Islet of Langerhans (tissue), 1 donor: ENCODE data around the gene PSMB5.
"Not testable (repeated sequence)": the region's sequence is repeated elsewhere in the genome, so short reads cannot be mapped to it uniquely, and the experiment has no call there.

Experiments
- FAIRE-seq: peaks from one replicate; lab custom pipeline; 2011; peaks lifted over from hg19 to GRCh38; lab: Jason Lieb, UNC

Gene PSMB5

DNA sequence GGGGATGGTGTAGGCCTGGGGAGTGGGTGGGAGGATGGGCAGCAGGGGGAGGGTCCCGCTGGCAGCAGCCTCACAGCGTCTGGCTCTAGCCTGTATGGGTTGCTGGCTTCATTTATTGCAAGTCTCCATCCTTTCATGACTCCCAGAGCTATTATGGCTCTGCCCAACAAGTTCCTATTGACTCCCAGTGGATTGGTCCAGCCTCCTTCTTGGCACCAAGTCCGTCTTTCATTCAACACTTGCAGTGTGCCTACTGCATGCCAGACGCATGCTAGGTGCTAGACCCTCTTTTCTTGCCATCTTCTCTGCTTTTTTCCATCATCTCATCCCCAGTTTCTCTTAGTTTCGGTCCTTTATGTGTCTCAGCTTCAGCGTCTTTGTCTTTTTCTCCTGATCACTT, 8.4 kb upstream of the PSMB5 start:
- no peak for FAIRE-seq

DNA sequence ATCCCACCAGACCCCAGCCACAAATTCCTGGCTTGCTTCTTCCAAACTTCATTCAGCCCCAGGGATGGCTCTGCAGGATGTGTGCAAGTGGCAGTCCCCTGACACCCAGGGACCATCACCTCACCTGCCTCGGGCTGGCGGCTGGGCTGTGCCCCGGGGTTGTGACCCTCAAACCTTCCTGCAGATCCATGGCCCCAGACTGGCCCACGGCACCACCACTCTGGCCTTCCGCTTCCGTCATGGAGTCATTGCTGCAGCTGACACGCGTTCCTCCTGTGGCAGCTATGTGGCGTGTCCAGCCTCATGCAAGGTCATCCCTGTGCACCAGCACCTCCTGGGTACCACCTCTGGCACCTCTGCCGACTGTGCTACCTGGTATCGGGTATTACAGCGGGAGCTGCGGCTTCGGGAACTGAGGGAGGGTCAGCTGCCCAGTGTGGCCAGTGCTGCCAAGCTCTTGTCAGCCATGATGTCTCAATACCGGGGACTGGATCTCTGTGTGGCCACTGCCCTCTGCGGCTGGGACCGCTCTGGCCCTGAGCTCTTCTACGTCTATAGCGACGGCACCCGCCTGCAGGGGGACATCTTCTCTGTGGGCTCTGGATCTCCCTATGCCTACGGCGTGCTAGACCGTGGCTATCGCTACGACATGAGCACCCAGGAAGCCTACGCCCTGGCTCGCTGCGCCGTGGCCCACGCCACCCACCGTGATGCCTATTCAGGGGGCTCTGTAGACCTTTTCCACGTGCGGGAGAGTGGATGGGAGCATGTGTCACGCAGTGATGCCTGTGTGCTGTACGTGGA, 7.7 kb upstream of the PSMB5 start, which contains the start of gene PSMB11:
Gene PSMB11, plus strand, starts transcription at position 51 of the 804 bp plus-strand sequence. Its CDS starts 14 bp downstream, at position 65.
- FAIRE-seq, result no peak

DNA sequence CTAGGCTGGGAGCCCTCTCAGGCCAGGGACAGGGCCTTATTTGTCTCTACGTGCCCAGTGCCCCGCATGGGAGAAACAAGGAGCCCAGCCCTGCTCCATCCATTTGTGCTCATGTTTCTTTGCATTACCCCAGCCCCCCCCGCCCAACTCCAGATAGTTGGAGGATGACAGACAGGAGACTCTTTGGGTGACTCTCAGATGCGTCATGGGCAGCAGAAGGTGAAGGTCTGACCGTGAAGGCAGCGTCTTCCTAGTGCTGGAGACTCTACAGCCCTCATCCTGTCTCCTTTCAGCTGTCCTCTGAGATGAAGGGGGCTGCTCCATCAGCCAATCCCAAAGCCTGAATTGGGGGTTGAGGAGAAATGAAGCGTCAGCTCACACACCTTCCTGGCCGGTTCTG, 7.0 kb upstream of the PSMB5 start:
- no peak for FAIRE-seq

DNA sequence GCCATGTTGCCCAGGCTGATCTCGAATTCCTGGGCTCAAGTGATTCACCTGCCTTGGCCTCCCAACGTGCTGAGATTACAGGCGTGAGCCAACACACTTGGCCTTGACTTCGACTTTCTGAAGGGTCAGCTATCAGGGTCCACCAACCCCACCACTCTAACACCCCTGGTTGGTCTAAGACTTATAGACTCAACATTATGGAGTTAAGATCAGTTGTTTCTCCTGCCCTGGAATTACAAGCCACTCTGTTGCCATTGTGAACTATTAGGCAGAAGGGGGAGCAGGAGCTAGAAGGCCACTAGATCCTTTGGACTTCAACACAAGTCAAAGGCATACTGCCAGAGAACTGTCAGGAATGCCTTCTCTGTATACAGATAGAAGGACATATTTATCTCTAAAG, 5.4 kb upstream of the PSMB5 start:
- FAIRE-seq, result no peak

DNA sequence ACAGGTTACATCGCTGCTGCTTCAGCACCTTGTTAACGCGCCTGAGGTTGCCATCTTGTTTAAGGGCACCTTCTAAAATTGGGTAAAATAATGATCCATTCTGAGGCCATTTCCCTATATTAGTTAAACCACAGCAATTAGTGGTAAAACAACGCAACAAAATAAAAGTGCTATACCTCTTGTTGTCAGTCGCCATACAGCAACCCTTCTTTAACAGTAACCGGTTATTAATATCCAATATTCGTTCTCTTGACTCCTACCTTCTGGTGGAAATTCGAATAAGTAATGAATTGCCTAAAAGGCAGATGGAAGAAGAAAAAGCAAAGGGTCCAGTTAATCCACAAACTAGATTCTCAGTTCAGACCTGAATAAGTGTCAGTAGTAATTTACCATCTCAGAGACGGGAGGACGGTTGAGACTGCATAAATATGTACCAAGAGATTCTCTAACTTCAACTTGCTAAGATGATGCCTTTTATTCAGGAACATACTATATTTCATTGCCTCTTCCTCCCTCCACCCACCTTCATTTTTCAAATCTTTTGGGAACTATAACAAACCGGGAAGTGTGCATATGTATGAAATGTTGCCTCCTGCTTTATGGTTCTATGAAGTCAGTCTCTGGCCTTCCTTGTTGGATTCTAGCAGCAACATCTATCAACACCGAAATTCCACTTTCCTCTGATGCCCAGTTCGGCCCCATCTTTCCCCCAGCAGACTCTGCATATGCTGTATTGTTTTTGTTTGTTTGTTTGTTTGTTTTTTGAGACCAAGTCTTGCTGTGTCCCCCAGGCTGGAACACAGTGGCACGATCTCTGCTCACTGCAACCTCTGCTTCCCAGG, 824 bp upstream of the PSMB5 start:
- FAIRE-seq, result no peak

DNA sequence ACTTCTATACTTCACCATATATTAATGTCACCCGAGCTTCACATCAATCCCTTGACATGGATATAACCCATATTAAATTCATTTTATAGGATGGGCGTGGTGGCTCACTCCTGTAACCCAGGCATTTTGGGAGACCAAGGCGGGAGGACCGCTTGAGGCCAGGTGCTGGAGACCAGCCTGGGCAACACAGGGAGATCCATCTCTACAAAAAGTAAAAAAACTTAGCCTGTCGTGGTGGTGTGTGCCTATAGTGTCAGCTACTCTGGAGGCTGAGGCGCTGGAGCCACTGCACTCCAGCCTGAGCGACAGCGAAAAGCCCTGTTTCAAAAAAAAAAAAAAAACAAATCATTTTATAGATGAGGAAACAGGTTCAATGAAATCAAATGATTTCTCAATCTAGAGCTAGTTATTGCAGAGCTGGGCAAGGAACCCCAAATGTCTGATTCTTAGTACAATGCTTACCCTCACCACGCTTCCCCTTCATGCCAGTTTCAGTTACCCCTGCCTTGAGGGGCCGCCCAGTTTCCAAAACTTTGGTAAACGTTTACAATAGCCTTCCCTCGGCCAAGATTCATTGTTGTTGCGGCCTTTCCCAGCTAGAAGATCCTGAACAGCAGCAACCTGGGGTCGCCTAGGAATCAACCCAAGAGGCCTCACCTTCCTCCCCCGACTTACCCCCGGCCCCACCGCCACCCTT, 751 bp downstream of the PSMB5 start:
- FAIRE-seq, result no peak

DNA sequence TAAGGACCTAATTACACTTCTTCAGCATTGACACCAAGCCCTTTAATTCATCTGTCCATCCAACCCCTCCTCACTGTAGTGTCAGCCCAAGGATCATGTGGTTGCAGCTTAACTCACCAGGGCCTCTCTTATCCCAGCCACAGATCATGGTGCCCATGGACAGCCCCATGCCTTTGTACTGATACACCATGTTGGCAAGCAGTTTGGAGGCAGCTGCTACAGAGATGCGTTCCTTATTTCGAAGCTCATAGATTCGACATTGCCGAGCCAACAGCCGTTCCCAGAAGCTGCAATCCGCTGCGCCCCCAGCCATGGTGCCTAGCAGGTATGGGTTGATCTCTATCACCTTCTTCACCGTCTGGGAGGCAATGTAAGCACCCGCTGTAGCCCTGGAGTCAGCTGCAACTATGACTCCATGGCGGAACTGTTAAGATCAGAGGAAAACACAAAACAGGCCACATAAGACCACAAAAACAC, 1.4 kb downstream of the PSMB5 start:
- no peak for FAIRE-seq

DNA sequence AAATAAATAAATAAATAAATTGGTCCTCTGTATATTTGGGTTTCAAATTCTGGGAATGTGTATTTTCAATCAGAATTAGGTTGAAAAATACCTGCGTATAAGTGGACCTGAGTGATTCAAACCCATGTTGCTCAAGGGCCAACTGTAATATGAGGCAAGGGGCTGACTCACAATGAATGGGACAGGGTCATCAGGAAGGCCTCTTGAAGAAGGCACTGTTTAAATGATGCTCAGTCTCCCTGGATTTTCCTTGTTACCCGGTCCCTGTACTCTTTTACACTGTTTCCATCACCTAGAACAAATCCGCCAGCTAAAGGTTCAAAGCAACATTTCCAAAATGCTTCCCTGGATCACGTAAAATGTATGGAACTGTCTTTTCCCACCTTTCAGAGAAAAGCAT, 3.8 kb downstream of the PSMB5 start:
- FAIRE-seq, result no peak

DNA sequence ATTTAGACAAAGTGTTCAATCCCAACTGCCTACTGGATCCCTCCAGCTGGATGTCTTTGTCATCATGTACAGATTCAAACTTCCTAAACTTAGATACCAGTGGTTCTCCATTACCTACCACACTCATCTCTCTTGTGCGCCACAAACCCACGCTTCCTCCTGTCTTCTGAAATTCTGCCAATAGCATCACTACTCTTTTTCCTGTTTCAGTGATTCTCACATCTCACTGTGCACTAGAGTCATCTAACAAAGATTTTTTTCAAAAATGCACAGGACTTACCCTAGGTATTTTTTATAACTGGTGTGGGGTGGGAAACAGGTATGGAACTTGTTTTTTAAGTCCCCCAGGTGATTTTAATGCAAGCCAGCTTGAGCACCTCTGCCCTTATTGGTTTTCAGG, 5.9 kb downstream of the PSMB5 start:
- FAIRE-seq, result no peak

DNA sequence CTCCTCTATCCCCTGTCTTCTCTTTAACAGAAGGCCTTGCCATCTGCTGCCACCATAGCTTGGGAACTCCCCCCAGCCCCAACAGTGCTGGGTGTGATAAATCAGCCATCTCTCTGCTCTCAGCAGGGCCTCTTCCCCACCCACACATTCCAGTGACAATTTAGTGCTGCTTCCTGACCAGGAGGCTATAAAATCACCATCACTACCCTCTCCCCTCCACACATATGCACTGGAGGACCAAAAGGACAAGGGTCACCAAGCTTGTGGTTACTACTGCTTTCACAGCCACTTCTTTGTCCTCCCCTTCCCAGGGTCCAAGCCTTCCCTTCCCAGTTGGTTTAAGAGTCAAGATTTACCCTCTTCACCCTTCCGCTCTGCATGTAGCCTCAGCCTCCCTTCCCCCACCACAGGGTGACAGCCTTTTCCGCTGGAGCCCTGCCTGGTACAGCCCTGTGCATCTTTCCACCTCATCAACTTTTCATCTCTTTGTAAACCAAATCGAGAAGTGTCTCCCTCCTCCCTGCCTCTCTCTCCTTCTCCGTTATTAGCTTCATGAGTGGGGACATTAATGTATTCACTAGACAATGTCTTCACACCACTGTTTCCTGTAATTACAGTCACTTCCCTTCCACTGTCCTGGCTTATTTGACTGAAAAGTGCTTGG, 9.4 kb downstream of the PSMB5 start:
- no peak for FAIRE-seq

DNA sequence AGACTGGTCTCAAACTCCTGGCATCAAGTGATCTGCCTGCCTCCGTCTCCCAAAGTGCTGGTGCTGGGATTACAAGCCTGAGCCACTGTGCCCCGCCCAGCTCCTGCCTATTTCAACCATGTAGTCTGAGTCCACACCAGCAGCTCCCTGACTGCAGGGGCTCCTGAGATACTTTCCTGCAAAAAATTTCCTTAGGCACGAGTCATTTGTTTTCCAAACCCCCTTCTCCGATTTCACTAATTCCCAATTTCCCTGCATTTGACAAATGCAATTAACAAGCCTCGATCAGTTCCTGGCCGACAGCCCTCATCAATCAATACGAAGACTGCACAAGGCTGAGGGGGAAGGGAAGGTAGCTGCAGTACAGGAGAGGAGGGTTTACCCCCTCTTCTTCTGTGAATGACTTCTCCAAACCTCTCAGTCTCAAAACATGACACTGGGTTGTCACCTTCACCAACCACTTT, 10.1 kb downstream of the PSMB5 start:
- no peak for FAIRE-seq

DNA sequence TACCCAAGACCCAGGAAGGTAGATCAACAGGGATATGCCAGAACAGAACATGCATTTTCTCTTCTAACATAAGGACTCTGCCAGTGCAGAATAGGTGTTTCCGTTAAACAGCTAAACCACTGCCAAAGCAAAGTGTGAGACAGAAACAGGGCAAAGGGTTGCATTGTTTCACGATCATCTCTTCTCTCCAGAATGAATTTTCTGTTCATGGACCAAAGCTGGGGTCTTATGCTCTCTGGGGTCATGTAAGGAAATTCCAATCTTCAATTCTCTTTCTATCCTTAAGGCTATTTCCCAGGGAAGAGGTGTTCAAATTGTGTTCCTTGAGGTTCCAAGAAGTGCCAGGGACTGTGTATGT, 10.9 kb downstream of the PSMB5 start:
- FAIRE-seq, result no peak

DNA sequence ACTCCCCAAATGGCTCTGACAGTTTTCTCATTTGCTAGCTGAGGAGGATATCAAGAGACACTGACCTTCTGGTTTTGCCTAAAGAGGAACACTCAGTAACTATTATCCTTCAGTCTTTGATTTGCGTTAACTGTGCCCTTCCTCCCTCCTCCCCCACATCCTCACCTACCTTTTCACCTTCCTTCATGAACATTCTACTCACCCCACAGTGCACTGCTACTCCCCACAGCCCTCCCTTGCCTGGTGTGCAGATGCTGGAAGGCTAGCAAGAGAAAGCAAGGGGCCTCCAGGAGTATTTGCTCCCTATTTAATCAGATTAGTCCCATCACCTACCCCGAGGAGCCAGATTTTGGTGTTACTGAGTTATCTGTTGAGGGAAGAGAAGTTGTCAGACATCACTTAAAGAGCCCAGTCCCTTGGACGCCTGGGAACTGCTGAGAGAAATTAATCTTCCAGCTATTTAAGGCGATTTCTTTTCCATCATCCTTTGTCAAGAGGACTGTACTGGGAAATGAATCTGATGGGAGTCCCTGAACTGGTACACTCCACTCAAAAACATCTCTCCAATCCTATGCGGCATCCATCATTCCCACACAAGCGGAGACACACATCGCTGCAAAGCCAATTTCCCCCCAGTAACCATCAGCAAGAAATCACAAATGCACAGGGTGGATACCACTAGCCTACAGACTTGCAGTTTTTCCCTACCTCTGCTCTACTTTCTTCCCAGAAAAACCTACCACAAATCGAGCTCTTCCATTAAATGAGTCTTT, 11.5 kb downstream of the PSMB5 start:
- no peak for FAIRE-seq

DNA sequence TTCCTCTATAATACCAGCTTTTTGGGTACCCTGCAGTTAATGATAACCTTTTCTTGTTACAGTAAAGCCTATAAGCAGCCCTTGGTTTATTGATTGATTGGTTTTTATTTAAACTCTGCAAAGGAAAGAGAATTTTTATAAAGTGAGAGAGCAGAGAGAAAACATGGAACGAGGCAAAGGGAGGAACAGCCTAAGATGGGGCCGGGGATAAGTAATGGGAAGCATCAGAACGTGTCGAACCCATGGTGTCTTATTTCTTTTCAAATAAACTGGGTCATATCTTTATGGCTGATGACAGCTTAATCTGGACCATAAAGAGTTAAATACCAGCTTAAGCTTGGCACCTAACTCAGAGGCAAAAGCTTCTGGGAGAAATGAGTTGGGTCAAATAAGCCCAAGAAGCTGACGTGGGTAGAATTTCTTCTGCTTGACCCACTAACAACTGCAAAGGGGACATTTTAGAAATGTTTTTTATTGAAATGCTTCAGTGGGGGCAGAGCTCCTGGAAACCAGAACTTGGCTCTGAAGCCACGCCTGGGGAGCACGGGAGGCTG, 12.7 kb downstream of the PSMB5 start:
- FAIRE-seq, result no peak

DNA sequence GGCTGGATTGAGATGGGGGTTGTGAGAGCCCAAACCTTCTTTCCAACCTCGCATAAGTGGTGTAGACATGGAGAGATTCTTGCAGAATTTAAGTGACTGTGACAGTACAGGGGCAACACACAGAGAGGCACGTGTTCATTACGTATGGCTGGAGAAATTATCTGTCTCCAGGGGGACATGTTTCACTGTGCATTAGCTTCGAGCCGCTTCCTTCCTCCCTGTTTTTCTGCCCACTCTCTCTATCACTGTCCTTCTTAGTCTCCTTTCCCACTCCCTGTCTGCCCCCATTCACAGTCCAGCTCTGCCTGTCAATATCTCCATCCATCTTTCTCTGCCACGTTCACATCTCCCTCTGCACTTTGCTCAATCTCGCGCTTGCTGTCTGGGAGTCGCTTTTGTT, 13.3 kb downstream of the PSMB5 start:
- no peak for FAIRE-seq

DNA sequence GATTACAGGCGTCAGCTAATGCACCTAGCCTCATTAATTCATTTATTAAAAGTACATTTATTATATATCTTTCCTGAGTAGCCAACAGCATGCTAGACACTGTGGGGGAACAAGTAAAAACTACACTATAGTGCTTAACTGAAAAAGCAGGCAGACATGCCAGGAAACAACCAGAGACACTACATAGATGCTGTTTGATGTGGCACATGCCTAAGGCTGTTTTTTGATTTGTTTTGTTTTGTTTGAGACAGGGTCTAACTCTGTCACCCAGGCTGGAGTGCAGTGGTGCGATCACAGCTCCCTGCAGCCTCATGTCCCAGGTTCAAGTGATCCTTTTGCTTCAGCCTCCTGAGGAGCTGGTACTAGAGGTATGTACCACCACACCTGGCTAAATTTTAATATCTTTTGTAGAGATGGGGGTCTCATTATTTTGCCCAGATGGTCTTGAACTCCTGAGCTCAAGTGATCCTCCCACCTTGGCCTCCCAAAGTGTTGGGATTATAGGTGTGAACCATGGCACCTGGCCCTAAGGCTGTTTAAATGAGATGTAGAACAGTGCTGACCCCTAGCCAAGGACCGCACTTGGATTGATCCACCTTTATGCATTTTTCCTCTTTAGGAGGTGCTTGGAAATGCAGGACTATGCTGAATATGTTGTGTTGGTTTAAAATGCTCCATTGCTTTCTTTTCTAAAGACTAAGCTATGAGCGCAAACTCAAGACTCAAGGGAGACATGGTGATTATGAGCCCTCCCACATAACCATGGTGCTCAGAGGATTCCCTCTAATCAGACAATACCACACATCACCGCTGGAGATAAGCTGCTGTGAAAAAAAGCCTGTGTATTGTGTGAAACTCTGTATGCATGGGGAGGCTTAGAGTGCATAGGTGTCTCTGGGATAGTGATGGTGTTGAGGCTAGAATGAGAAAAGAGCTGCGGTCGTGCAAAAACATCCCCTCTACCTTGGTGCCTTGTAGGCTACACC, 14.3 kb downstream of the PSMB5 start:
- no peak for FAIRE-seq

DNA sequence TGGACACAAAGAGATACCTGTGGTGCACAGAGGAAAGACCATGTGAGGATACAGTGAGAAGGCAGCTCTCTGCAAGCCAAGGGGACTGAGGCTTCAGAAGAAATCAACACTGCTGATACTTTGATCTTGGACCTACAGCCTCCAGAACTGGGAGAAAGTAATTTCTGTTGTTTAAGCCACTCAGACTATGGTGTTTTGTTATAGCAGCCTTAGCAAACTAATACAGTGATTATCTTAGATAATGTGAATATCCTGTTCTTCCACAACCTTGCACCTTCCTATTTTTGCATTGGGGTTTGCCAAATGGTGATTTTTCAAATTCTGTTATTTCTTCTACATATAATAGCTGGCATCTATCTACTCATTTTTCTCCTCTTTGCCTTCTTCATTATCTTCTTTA, 16.6 kb downstream of the PSMB5 start:
- no peak for FAIRE-seq

DNA sequence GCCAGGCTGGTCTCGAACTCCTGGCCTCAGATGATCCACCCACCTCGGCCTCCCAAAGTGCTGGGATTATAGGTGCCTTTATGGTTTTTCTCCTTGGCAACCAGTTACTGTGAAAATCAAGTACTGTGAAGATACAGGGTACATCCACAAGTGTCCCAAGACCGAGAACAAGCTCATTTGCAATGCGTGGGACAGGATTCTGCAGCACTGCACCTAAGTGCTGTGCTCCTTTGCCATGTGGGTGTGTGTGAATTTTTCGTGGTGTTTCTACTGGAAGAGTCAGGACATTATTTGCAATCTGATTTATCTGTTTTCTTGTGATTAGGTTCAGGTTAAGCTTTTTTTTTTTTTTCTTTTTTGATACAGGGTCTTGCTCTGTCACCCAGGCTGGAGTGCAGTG, 17.6 kb downstream of the PSMB5 start:
- FAIRE-seq, result no peak

DNA sequence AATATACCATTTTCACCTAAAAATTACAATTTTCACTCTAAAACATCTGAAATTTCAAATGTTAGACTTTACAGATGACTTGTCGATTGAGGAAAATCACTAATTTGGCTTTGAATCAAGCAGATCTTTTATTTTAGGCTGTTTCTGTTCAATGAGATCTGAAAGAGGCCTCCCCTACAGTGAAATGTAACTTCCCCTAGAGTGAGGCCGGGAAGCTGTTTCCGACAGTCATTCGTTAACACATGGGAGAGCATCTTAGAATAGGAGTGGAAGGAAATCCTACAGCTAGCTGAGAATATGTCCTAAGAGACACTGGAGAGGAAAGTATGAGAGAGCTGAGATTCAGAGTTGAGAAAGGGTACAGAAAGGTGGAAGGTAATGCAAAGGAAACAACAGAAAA, 19.1 kb downstream of the PSMB5 start:
- FAIRE-seq, result no peak

DNA sequence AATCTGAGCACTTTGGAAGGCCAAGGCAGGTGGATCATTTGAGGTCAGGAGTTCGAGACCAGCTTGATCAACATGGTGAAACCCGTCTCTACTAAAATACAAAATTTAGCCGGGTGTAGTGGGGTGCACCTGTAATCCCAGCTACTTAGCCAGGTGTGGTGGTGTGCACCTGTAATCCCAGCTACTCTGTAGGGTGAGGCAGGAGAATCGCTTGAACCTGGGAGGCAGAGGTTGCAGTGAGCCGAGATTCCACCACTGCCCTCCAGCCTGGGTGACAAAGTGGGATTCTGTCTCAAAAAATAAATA, 21.0 kb downstream of the PSMB5 start:
- not testable (repeated sequence) for FAIRE-seq
